Activated CD8-positive, alpha-beta memory T cell treated with anti-CD3 and anti-CD28 coated beads, Interleukin-2, amount 50 U/mL, for 48 hours (primary cell): Measurements from ENCODE around the gene ANKRD6.

ENCODE experiments used
- DNase-seq: peaks from one replicate; pipeline ENCODE4 v3.0.0-alpha.2; 2020

The ANKRD6 gene

GRCh38 chr6:89518352-89519055 is 85.6 kb downstream of the ANKRD6 start:
- DNase-seq = no peak

DNA sequence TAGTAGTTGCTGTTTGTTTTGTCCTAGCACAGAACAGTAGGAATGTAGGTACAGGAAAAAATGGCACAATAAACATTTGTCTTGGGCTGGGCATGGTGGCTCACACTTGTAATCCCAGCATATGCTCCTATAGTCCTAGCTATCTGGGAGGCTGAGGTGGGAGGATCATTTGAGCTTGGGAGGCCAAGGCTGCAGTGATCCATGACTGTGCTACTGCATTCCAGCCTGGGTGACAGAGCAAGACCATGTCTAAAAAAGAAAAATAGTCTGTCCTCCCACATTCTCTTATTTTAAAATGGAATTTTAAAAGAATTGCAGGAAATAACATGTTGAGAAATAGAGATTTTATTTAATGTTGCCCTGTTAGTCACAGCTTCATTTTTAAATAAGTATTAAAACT is 87.8 kb downstream of the ANKRD6 start:
- no peak for DNase-seq

- no peak for DNase-seq
Measured at GRCh38 chr6:89522778-89523177, 89.8 kb downstream of the ANKRD6 start.

- DNase-seq = no peak
Measured at GRCh38 chr6:89525786-89526562, 93.0 kb downstream of the ANKRD6 start.

- DNase-seq = no peak
Measured at GRCh38 chr6:89526563-89526869, 93.6 kb downstream of the ANKRD6 start.

GRCh38 chr6:89527634-89528033 is 94.7 kb downstream of the ANKRD6 start:
- no peak for DNase-seq

- DNase-seq = no peak
Measured at GRCh38 chr6:89528866-89529265, 95.9 kb downstream of the ANKRD6 start.

GRCh38 chr6:89530982-89531381 is 98.0 kb downstream of the ANKRD6 start:
- no peak for DNase-seq

GRCh38 chr6:89536231-89536630 is 103.3 kb downstream of the ANKRD6 start:
- no peak for DNase-seq

DNA sequence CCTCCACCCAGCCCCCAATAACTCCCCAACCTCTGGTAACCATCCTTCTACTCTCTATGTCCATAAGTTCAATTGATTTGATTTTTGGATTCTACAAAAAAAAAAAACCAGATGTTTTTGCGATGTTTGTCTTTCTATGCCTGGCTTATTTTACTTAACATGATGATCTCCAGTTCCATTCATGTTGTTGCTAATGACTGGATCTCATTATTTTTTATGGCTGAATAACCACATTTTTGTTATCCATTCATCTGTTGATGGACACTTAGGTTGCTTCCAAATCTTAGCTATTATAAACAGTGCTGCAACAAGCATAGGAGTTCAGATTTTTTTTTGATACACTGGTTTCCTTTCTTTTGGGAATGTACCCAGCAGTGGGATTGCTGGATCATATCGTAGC is 106.8 kb downstream of the ANKRD6 start:
- no peak for DNase-seq

- DNase-seq = no peak
Measured at GRCh38 chr6:89542081-89542857, 109.3 kb downstream of the ANKRD6 start.

GRCh38 chr6:89542866-89543265 is 109.9 kb downstream of the ANKRD6 start:
- no peak for DNase-seq

- no peak for DNase-seq
Measured at GRCh38 chr6:89547281-89547680, 114.3 kb downstream of the ANKRD6 start.

DNA sequence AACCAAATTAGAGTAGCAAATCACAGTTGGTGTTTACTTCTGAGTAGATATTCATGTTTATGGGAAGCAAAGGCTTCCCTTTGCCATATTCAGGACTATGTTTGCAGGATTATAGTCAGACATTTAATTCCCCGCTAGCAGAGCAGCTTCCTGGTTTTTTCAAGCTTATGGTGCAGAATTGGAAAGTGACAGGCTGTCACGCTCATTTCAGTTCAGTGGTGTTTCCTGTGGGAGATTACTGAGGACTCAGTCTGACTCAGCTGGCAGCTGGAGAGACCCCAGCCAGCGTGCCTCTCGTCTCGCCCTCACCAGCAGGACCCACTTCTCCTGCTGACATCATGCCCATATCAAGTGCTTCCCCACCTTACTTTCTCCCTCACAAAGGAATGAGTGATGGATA is 120.5 kb downstream of the ANKRD6 start:
- DNase-seq = no peak

DNA sequence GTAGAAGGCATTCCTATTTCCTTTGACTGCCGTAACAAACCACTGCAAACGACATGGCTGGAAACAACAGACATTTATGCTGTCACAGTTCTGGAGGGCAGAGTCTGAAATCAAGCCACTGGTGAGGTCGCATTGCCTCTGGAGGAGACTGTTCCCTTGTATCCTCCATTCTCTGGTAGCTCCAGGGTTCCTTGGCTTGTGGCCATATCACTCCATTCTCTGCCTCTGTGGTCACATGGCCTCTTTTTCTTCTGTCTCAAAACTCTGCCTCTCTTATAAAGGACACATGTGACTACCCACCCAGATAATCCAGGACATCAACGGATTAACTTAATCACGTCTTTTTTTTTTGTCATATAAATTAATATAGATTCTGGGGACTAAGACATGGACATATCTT is 121.2 kb downstream of the ANKRD6 start:
- no peak for DNase-seq

DNA sequence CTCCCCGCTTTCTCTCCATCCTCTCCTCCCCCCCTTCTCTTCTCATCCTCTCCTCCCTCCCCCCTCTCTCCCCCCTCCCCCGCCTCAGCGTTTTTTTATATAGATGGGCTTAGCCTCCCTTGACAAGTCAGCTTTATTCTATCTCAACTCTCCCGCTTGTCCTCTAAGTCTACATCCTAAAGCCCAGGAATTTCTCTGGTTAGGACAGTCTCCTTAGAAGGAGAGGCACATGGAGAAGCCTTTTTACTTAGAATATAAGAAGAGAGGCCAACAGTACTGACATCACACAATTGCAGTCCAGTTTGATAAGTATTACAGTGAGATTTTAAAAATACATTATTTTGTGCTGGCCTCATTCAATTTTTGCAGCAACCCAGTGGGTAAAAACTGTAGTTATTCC is 122.1 kb downstream of the ANKRD6 start:
- DNase-seq = no peak

DNA sequence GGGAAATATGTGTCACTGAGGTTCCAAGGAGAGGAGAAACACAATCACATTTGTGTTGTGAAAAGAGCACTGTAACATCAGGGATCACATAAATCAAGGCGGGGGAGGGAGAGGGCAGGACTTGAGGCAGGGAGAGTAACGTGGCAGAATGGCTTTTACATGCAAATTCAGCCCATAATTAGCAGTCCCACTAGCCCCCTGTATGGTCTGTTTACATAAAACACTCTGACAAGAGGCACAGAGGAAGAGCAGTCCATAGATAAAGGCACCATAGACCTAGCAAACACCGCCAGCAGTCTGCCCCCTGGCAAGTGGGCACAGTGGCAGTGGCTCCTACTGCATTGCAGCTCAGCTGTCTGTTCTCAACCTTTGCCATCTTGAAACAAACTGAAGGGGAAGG is 122.9 kb downstream of the ANKRD6 start:
- no peak for DNase-seq

DNA sequence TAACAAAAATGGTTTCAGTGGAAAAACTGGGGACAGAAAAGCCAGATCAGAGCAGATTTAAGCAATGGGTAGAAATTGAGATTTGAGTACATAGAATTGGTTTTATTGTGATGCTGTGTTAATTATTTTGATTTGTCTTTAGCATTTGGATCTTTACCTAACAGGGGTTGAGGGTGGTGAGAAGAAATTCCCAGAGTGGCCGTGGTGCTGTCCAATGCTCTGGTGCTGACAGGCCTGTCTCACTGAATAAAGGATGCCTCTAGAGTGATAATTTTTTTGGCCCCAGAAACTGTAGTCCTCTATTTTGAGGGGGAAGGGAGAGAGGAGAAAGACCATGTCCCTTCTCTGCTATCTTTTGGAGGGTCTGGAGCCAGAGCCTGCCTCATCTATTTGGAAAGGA is 126.5 kb downstream of the ANKRD6 start:
- DNase-seq = no peak

DNA sequence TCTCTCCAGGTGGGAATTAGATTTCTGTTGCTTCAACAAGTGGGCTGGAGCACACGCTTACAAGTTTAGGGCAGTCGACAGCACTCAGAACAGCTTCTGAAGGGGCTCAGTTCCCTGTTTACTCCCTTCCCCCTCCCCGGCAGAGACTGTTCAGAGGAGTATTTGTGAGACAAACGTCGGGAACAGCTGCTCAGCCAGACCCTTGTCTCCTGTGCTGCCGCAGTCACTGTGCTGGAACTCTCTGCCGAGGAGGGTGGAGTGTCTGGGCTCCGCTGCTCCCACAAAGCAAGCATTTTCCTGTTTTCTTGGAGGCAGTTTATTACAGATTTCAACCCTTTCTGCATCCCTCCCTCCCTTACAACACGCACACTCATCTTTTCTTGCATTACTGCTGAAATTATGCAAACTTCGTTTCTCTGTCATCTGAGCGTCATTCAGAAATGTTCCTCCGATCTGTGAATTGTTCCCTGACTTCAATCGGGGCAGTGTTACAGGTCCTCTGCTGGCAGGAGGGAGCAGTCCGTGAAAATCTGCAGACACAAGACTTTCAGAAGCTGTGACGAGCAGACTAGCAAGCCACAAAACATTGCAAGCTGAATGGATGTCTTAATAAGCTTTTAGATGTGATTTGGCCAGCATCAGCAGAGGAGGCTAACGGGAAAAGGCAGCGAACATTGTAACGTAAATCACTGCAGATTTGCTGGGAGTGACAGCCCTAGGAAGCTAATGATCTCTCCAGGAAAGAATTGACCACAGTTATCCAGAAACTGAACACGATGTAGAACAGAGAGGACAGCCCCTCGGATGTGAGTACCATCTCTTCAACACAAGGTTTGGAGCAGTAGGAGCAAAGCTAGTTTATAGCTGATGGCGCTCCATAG is 129.4 kb downstream of the ANKRD6 start:
- no peak for DNase-seq

GRCh38 chr6:89563866-89564265 is 130.9 kb downstream of the ANKRD6 start:
- no peak for DNase-seq

- no peak for DNase-seq
Measured at GRCh38 chr6:89564752-89565427, 131.9 kb downstream of the ANKRD6 start.
